GM23338 (cell line): Measurements from ENCODE around the gene SLC18A2.

Experiments used
- CTCF ChIP-seq, 2 experiments: fragments of 200-600 bp in 1 of 2; sonication (generic) in 1 of 2; conservative IDR thresholded peaks; 2 replicates each; pipeline versions ENCODE4 v1.5.1 to v1.6.1; 2016 to 2017; ENCODE audit warnings: antibody characterized with exemption in 2 of 2, low read depth in 2 of 2, mild to moderate bottlenecking in 2 of 2, moderate library complexity in 1 of 2
- EZH2 ChIP-seq: fragments of 200-600 bp; sonication (generic); IDR thresholded peaks from one replicate; pipeline ENCODE4 v1.8.0; 2017; ENCODE audit warnings: antibody characterized with exemption, mild to moderate bottlenecking, low read depth; ENCODE audit not compliant: unreplicated experiment
- EZH2phosphoT487 ChIP-seq: fragments of 200-600 bp; sonication (generic); IDR thresholded peaks from one replicate; pipeline ENCODE4 v1.8.1; 2018; ENCODE audit warnings: antibody characterized with exemption; ENCODE audit not compliant: unreplicated experiment
- JUNB ChIP-seq: IDR thresholded peaks from one replicate; pipeline ENCODE4 v1.6.1; 2016; ENCODE audit warnings: antibody characterized with exemption; ENCODE audit not compliant: unreplicated experiment
- NANOG ChIP-seq: IDR thresholded peaks from 2 replicates; pipeline ENCODE4 v1.6.1; 2016; ENCODE audit warnings: antibody characterized with exemption, borderline replicate concordance
- POLR2AphosphoS5 ChIP-seq: IDR thresholded peaks from 2 replicates; pipeline ENCODE4 v1.6.1; 2016; ENCODE audit warnings: antibody characterized with exemption, low read depth
- REST ChIP-seq: IDR thresholded peaks from one replicate; pipeline ENCODE4 v1.6.1; 2018; ENCODE audit warnings: antibody characterized with exemption; ENCODE audit not compliant: unreplicated experiment
- ZNF331 ChIP-seq: fragments of 250-450 bp; sonication (Bioruptor Pico); IDR thresholded peaks from 2 replicates; pipeline ENCODE4 v1.5.0; 2020; ENCODE audit warnings: low read depth, mild to moderate bottlenecking, moderate library complexity
- ZNF462 ChIP-seq: fragments of 250-450 bp; sonication (Bioruptor Pico); IDR thresholded peaks from 2 replicates; pipeline ENCODE4 v1.5.0; 2020; ENCODE audit warnings: mild to moderate bottlenecking, moderate library complexity

- TF ChIP-seq CTCF (conservative IDR thresholded peaks at IDR 0.05; ENCODE audit: low read depth in 2 of 2) (peak; percentile 65 to 74), EZH2 (no peak), REST (no peak), ZNF331 (CRISPR knock-in tag) (no peak), NANOG (no peak), POLR2AphosphoS5 (no peak), EZH2phosphoT487 (no peak), ZNF462 (no peak), JUNB (no peak)
Measured at GRCh38 chr10:117320050-117320665, 79.2 kb downstream of the SLC18A2 start.
